DOHH2 (cell line): Measurements from ENCODE around the gene ZNF135.
A peak's percentile ranks its signal among the peaks of the same experiment; 100 is the strongest.

ENCODE experiments used
- EZH2phosphoT487 ChIP-seq: fragments of 200-600 bp; sonication (generic); IDR thresholded peaks from 2 replicates; pipeline ENCODE4 v1.6.1; 2017; ENCODE audit warnings: borderline replicate concordance, mild to moderate bottlenecking, antibody characterized with exemption, low read length, moderate library complexity, mixed read lengths
- TF ChIP-seq, protein P1 (sequence below): fragments of 200-600 bp; sonication (generic); IDR thresholded peaks from one replicate; pipeline ENCODE4 v1.5.1; 2014; ENCODE audit warnings: antibody characterized with exemption, mild to moderate bottlenecking, low read depth, low read length; ENCODE audit not compliant: poor library complexity, severe bottlenecking

- TF ChIP-seq, protein P1, sequence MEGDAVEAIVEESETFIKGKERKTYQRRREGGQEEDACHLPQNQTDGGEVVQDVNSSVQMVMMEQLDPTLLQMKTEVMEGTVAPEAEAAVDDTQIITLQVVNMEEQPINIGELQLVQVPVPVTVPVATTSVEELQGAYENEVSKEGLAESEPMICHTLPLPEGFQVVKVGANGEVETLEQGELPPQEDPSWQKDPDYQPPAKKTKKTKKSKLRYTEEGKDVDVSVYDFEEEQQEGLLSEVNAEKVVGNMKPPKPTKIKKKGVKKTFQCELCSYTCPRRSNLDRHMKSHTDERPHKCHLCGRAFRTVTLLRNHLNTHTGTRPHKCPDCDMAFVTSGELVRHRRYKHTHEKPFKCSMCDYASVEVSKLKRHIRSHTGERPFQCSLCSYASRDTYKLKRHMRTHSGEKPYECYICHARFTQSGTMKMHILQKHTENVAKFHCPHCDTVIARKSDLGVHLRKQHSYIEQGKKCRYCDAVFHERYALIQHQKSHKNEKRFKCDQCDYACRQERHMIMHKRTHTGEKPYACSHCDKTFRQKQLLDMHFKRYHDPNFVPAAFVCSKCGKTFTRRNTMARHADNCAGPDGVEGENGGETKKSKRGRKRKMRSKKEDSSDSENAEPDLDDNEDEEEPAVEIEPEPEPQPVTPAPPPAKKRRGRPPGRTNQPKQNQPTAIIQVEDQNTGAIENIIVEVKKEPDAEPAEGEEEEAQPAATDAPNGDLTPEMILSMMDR: peak; percentile 48
- no peak for TF ChIP-seq EZH2phosphoT487
These were observed 37.4 kb upstream of the ZNF135 start for GRCh38 chr19:58021541-58022282.
